Stimulated activated CD8-positive, alpha-beta memory T cell treated with anti-CD3 and anti-CD28 coated beads, Interleukin-15, amount 100 ng/mL, for 48 hours (primary cell): ENCODE data around the gene ABCB8.
"Not testable (repeated sequence)": the region's sequence is repeated elsewhere in the genome, so short reads cannot be mapped to it uniquely, and the experiment has no call there.

ENCODE experiments used
- DNase-seq, 2 donors: peaks; one replicate each; pipeline ENCODE4 v3.0.0-alpha.2; 2020; ENCODE audit warnings: low read depth in 2 of 2

Gene ABCB8

DNA sequence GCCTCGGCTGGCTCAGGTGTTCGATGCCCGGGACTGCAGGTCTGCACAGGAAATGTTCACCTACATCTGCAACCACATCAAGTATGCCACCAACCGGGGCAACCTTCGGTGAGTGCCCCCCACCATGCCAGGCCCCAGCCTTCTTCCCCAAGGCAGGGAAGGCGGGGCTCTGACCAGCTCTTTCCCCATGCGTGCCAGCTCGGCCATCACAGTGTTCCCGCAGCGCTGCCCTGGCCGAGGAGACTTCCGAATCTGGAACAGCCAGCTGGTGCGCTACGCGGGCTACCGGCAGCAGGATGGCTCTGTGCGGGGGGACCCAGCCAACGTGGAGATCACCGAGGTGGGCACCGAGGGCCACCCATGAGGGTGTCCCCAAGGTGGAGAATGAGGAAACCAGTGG lies 29.9 kb upstream of the ABCB8 start:
- no peak for DNase-seq

DNA sequence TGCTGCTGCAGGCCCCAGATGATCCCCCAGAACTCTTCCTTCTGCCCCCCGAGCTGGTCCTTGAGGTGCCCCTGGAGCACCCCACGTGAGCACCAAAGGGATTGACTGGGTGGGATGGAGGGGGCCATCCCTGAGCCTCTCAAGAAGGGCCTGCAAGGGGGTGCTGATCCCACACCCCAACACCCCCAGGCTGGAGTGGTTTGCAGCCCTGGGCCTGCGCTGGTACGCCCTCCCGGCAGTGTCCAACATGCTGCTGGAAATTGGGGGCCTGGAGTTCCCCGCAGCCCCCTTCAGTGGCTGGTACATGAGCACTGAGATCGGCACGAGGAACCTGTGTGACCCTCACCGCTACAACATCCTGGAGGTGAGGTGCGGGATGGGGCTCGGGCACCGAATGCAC lies 29.2 kb upstream of the ABCB8 start:
- DNase-seq: no peak

DNA sequence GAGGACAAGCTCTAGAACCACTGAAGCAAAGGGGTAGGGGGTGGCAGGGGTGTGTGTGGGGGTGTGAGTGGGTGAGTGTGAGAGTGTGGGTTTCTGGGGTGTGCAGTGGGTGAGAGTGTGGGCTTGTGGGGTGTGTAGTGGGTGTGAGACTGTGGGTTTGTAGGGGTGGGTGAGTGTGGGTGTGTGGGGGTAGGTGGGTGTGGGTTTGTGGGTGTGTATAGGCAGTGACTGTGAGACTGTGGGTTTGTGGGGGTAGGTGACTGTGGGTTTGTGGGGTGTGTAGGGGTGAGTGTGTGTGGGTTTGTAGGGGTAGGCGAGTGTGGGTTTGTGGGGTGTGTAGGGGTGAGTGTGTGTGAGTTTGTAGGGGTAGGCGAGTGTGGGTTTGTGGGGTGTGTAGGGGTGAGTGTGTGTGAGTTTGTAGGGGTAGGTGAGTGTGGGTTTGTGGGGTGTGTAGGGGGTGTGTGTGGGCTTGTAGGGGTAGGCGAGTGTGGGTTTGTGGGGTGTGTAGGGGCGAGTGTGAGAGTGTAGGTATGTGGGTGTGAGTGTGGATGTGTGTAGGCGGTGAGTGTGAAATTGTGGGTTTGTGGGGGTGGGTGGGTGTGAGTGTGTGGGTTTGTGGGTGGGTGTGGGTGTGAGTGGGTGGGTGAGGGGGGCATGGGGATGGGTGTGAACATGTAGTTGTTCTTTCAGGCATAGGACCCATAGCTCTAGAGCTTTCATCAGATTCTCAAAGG lies 28.6 kb upstream of the ABCB8 start:
- no peak for DNase-seq

DNA sequence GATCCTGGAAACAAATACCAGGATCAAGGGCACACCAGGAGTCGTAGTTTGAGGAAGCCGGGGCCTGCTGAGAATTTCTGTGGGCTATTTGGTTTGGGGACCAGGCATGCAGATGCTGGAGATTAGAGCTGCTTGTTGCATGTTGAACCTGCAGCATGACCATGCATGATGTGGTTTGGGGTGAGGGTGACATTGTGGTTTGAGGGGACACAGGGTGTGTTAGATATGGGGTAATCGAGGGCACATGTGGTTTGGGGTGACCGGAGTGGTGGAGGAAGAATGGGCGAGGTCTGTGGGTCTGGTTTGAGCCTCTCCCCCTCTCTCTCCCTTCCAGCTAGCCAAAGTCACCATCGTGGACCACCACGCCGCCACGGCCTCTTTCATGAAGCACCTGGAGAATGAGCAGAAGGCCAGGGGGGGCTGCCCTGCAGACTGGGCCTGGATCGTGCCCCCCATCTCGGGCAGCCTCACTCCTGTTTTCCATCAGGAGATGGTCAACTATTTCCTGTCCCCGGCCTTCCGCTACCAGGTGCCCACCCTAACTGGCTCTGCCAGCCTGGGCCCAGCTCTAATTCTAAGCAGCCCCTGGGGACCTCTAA lies 27.3 kb upstream of the ABCB8 start:
- no peak for DNase-seq

DNA sequence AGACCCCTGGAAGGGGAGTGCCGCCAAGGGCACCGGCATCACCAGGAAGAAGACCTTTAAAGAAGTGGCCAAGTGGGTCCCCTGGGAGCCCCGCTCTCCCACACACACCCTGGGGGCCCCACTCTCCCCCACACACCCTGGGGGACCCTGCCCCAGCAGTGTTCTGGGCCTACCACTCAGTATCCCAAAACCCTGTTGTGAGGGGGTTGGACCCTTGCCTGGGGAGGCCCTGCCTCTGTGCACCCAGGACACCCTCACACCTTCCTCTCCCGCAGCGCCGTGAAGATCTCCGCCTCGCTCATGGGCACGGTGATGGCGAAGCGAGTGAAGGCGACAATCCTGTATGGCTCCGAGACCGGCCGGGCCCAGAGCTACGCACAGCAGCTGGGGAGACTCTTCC lies 26.7 kb upstream of the ABCB8 start:
- DNase-seq: no peak

DNA sequence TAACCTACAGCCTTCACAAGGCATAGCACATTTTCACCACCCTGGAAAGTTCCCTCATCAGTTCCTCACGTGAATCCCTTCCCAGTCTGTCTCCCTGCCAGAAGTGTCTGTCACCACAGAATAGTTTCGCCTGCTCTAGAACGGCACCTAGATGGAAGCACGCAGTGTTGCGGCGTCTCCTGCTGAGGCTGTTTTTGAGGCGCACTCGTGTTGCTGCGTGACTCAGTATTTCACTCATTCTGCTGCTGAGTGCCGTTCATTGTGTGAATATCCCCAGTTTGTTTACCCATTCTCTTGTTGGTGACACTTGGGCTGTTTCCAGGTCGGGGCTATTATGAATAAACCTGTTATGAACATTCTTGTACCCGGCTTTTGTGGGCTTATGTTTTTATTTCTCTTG lies 24.7 kb upstream of the ABCB8 start:
- DNase-seq: no peak

DNA sequence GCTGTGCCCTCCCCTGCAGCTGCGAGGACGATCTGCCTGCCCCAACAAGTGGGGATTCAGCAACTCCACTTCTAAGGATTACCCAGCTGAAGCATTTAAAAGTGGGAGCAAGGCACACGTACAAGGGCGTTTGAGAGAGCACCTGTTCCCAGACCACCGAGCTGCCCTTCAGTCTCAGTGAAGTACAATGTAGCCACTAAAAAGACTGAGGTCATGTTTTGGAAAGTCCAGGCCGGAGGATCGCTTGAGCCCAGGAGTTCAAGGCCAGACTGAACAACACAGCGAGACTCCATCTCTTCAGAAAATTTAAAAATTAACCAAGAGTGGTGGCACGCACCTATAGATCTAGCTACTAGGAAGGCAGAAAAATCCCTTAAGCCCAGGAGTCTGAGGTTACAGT lies 22.7 kb upstream of the ABCB8 start:
- no peak for DNase-seq

DNA sequence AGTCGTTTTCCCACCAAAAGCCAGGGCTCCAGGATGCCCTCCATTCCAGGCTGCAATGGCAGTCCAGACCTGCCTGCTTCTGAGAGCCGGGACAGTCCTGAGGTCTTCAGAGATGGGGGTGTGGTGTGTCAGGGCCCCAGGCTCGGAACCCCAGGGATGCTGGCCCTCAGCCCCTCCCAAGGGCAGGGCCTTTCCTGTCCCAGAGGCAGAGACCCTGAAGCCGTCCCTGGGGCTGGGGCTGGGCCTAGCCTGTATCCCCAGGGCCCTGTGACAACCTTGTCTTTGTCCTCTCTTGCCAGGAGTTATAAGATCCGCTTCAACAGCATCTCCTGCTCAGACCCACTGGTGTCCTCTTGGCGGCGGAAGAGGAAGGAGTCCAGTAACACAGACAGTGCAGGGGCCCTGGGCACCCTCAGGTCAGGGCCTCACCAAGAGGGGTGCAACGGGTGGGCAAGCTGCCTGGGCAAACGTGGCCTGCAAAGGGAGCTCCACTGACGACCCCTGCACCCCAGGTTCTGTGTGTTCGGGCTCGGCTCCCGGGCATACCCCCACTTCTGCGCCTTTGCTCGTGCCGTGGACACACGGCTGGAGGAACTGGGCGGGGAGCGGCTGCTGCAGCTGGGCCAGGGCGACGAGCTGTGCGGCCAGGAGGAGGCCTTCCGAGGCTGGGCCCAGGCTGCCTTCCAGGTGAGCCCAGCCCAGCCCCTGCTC lies 21.5 kb upstream of the ABCB8 start:
- no peak for DNase-seq

DNA sequence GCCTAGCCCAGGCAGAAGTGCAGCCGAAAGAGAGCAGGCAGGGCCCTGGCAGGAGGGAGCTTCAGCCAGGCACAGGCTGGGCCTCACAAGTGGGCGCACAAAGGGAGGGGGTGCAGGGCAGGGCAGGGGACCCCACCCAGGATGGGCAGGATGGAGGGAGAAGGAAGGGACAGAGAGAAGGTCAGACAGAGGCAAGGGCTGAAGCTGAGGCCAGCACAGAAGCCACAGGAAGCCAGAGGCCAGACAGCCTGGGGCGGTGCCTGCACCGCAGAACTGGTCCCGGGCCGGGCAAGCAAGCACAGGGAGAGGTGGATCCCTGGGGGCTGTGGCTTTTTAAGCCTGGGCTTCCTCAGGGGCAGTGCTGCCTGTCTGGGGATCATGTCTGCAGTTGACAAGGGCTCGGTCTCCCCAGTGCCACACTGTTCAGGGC lies 20.8 kb upstream of the ABCB8 start:
- DNase-seq: no peak

DNA sequence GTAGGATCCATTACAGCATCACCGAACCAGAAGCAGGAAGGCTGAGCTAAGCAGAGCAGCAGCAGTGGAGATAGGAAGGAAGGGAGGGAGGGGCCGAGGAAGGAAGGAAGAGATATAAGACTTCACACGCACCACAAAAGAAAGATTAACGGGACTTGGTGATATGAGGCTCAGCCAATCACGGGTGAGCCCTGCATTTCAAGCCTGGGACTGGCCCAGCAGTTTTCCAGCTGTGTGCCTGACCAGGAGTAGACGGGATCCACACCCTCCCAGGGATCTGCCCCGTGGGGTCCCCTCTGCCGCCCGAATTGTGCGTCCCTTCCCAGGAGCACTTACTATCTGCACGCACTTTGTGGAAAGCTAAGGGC lies 20.1 kb upstream of the ABCB8 start:
- DNase-seq: no peak

DNA sequence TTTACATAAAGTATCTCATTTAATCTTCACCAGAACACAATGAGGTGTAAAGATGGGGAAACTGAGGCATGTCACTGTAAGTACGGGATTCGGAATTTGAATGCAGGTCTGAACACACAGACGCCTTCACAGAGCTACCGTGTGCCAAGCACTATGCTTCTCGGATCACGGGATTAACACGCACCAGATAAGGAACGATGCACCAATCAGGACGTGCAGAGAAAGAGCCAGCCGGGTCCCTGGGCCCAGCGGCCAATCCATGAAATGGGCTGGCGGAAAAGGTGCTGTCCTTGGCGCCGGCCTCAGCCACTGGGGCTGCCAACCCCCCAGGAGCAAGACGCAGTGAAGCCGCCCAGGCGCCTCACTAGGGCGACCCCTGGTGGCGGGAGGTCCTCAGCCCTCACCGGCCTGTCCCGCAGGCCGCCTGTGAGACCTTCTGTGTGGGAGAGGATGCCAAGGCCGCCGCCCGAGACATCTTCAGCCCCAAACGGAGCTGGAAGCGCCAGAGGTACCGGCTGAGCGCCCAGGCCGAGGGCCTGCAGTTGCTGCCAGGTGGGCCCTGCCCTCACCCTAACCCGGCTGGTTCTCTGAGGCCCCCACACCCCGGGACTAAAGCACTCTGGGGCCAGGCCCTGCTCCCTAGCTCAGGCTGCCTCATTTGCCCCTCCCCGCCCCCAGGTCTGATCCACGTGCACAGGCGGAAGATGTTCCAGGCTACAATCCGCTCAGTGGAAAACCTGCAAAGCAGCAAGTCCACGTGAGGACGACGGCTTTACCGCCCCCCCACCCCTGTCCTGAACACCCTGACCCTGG lies 19.5 kb upstream of the ABCB8 start:
- DNase-seq: peak; percentile 76 to 79

DNA sequence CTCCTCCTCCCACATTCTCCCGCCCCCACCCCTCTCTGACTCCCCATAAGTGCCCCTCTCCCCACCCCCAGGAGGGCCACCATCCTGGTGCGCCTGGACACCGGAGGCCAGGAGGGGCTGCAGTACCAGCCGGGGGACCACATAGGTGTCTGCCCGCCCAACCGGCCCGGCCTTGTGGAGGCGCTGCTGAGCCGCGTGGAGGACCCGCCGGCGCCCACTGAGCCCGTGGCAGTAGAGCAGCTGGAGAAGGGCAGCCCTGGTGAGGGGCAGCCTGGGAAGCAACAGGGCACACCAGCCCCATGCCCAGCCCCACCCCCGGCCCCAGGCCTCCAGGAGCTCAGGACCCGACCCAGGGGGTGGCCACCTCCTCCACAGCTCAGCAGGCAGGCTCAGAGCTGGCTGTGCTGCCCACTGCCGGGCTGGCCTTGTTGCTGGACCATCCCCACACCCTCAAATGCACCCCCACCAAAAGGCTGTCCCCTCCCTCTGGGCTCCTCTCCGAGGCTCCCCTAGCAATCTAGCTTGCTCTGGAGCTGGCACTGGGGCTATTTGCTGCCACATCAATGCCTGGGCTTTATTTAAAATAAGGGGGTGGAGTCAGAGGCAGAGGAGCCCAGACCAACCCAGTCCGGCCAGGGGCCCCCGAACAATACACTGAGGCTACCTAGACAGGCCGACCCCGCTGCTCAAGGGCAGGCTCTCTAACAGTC lies 18.8 kb upstream of the ABCB8 start:
- no peak for DNase-seq

DNA sequence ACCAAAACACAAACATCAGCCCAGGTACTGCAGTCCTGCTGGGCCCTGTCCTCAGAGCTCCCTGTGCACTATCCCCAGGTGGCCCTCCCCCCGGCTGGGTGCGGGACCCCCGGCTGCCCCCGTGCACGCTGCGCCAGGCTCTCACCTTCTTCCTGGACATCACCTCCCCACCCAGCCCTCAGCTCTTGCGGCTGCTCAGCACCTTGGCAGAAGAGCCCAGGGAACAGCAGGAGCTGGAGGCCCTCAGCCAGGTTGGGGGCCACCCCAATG lies 18.3 kb upstream of the ABCB8 start:
- no peak for DNase-seq

DNA sequence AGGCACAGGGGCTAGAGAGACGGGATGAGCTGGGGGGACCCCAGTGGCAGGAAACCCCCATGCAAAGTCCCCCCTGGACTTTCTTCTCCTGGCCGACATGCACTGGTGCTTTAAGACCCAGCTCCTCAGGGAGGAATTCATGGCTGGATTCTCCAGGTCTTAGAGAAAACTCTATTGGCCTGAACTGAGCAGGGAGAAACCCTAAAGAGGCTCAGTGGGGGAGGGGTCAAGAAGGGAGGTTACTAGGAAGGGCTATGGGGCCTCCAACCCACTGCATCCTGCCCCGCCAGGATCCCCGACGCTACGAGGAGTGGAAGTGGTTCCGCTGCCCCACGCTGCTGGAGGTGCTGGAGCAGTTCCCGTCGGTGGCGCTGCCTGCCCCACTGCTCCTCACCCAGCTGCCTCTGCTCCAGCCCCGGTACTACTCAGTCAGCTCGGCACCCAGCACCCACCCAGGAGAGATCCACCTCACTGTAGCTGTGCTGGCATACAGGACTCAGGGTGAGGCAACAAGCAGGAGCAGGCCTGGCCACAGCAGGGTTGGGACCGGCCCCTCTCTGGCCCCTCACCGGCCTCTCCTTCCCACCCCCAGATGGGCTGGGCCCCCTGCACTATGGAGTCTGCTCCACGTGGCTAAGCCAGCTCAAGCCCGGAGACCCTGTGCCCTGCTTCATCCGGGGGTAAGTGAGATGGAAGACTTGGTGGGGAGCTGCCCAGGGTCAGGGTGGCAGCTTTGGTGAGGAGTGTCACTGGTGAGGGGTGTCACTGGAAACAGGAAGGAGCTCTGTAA lies 17.7 kb upstream of the ABCB8 start:
- DNase-seq: no peak

DNA sequence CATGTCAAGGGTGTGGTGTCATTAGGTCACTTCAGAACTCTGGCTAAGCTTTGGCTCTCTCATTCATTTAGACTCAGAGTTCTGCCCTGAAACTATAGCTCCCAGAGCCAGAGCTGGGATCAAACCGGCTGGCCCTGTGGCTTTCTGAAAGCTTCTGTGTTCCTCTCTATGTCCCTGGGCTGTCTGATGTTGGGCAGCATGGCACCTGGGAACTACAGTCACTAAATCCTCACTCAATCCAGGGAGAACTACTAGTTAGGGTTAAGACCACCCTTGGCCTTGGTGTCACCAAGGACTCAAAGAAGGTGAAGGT lies 17.2 kb upstream of the ABCB8 start:
- no peak for DNase-seq

DNA sequence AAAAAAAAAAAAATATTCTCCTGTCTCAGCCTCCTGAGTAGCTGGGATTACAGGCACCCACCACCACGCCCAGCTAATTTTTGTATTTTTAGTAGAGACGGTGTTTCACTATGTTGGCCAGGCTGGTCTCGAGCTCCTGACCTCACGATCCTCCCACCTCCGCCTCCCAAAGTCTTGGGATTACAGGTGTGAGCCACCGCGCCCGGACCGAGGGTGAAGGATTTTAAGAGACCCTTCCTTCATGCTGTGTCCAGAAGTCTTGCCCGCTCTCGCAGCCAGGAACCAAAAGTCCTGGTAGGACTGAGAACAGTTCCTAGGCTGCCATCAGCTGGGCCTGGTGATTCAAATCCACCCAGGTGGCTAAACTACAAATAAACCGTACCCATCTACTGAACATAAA lies 16.6 kb upstream of the ABCB8 start:
- DNase-seq: not testable (repeated sequence)

DNA sequence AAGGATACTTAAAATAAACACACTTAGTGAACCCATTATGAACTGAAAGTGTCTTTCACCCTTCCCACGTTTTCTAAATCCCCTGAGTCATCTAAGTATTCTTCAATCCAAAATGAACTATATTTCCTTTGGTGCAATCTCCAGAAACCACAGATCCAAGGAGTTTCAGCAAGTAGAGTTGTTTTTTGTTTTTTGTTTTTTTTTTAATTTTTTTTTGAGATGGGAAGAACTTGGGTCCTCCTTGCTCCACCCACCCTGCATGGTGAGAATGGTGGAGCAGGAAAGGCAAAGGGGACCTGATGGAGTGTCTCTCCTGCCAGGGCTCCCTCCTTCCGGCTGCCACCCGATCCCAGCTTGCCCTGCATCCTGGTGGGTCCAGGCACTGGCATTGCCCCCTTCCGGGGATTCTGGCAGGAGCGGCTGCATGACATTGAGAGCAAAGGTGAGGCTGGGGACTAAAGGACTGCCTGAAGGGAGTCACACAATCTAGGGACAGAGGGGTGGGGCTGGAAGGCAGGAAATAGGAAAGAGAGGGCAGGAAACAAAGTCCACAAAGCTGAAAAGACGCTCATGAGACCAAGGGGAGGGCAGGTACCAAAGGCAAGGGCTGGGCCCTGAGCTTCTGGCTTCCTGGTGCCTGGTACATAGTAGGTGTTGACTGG lies 16.1 kb upstream of the ABCB8 start:
- DNase-seq: no peak

DNA sequence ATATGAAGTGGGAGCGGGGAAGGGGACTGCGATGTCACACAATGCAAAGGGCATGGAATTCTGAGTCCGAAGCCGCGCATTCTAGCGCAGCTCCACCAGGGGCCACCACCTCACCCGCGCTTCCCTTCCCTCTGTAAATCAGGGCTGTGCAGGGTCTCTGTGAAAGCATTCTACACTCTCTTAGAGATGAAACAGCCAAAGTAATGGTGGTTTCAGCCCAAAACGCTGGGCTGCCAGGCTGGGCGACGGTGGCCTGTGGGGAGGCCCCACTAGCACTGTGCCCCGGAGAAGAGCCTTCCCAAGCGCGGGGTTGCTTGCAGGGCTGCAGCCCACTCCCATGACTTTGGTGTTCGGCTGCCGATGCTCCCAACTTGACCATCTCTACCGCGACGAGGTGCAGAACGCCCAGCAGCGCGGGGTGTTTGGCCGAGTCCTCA lies 15.3 kb upstream of the ABCB8 start:
- no peak for DNase-seq

DNA sequence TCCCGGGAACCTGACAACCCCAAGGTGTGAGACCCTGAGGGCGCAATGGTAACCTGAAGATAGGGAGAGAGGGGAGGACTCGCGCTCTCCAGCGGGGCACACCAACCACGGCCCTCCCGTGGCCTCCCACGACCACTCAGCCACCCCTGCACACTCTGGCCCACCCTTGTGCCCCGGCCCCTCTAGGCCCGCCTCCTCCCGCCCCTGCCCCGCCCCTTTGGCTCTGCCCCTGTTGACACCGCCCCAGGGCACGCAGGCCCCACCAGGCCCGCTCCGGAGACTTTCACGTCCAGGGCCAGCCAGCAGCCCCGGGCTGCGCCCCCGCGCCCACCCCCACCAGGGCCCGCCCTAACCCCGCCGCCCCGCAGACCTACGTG lies 14.9 kb upstream of the ABCB8 start:
- DNase-seq: no peak

DNA sequence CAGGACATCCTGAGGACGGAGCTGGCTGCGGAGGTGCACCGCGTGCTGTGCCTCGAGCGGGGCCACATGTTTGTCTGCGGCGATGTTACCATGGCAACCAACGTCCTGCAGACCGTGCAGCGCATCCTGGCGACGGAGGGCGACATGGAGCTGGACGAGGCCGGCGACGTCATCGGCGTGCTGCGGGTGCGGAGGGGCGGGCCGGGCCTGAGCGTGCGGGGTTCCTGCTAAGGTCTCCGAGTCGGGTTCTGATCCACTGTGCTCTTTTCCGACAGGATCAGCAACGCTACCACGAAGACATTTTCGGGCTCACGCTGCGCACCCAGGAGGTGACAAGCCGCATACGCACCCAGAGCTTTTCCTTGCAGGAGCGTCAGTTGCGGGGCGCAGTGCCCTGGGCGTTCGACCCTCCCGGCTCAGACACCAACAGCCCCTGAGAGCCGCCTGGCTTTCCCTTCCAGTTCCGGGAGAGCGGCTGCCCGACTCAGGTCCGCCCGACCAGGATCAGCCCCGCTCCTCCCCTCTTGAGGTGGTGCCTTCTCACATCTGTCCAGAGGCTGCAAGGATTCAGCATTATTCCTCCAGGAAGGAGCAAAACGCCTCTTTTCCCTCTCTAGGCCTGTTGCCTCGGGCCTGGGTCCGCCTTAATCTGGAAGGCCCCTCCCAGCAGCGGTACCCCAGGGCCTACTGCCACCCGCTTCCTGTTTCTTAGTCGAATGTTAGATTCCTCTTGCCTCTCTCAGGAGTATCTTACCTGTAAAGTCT lies 14.3 kb upstream of the ABCB8 start:
- peak; percentile 75 to 84 for DNase-seq
